ENCODE data around the gene LMO3.

LMO3 gene

DNA sequence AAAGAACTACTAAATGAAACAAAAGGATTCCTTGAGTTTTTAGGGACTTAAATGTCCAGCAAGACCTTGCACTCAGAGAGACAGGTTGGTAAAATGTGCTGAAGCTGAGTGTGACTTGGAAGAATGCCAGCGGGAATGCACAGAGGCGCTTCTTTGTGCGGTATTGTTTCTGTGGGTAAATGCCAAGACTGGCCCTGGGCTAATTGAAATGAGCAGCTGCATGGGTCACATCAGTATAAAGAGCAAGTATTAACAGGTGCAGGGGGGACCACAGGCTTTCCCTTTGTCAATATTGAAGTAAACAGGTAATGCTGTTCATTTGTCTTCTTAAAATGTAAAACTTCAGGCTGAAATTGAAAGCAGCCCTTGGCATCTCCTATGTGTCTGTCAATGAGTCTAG is 74.3 kb downstream of the LMO3 start:
- H3K27ac ChIP-seq, result peak overlapping the region; percentile 86
- no peaks in the 10 kb centered on the region for H3K79me2 ChIP-seq (ENCODE audit: insufficient read depth, low read depth)
- peaks cover 51% of the 10 kb centered on the region for H3K4me1 ChIP-seq (ENCODE audit: low read depth, poor library complexity, severe bottlenecking)

DNA sequence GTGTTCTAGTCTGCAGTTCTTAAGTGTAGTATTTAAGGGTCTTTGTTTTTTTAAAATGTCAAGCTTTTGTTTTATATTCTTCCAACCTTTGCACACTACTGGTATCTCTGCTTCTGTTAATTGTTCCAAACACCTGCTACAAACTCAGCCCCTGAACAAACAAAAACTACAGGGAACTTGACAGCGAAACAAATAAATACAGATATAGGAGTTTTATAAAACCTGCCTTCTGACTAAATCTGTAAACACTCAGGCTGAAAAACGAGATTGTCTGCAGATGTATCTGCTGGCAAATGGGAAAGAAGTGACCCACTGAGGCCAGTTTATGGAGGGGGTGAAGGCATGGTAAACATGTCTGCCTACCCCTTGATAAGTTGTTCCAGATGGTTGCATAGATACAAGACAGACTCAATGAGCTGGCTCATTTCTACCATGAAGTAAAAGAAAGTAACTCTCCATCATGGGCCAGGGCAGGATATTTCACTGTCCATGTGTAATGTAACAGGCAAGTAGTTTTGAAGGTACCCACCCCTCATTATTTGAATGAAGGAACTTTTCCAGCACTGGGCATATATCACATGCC is 75.6 kb downstream of the LMO3 start:
- Histone ChIP-seq H3K79me2 (ENCODE audit: insufficient read depth, low read depth) (no peaks in the 10 kb centered on the region), H3K36me3 (ENCODE audit: insufficient read depth) (no peaks in the 10 kb centered on the region), H3K4me3 (IDR thresholded peaks at IDR 0.05; ENCODE audit: insufficient read depth, low read depth, low read length) (no peak overlapping the region), H3K4me1 (ENCODE audit: low read depth, poor library complexity, severe bottlenecking) (peaks cover 51% of the 10 kb centered on the region), H3K4me2 (peak overlapping the region; percentile 88), H3K27ac (peak overlapping the region; percentile 86; the same call in 1 of the 2 replicates), H3K27me3 (ENCODE audit: insufficient read depth, low read depth) (no peaks in the 10 kb centered on the region), H3K9ac (no peak overlapping the region), H4K20me1 (ENCODE audit: insufficient read depth) (no peaks in the 10 kb centered on the region), H2AFZ (ENCODE audit: low read depth) (no peak overlapping the region)
- TF ChIP-seq, protein P1, sequence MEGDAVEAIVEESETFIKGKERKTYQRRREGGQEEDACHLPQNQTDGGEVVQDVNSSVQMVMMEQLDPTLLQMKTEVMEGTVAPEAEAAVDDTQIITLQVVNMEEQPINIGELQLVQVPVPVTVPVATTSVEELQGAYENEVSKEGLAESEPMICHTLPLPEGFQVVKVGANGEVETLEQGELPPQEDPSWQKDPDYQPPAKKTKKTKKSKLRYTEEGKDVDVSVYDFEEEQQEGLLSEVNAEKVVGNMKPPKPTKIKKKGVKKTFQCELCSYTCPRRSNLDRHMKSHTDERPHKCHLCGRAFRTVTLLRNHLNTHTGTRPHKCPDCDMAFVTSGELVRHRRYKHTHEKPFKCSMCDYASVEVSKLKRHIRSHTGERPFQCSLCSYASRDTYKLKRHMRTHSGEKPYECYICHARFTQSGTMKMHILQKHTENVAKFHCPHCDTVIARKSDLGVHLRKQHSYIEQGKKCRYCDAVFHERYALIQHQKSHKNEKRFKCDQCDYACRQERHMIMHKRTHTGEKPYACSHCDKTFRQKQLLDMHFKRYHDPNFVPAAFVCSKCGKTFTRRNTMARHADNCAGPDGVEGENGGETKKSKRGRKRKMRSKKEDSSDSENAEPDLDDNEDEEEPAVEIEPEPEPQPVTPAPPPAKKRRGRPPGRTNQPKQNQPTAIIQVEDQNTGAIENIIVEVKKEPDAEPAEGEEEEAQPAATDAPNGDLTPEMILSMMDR (conservative IDR thresholded peaks at IDR 0.05; ENCODE audit: low read depth, low read length), result no peak

More for the DNA sequence above, 74.3 kb downstream of the LMO3 start:
- Histone ChIP-seq H3K9ac (peak overlapping the region; percentile 23; the same call in 1 of the 2 replicates), H3K36me3 (ENCODE audit: insufficient read depth) (no peaks in the 10 kb centered on the region), H3K4me3 (IDR thresholded peaks at IDR 0.05; ENCODE audit: insufficient read depth, low read depth, low read length) (no peak overlapping the region), H3K4me2 (peak overlapping the region; percentile 88), H3K27me3 (ENCODE audit: insufficient read depth, low read depth) (no peaks in the 10 kb centered on the region), H4K20me1 (ENCODE audit: insufficient read depth) (no peaks in the 10 kb centered on the region), H2AFZ (ENCODE audit: low read depth) (peak overlapping the region; percentile 33; the same call in 1 of the 2 replicates)
- TF ChIP-seq, protein P1 (conservative IDR thresholded peaks at IDR 0.05; ENCODE audit: low read depth, low read length), result no peak

DNA sequence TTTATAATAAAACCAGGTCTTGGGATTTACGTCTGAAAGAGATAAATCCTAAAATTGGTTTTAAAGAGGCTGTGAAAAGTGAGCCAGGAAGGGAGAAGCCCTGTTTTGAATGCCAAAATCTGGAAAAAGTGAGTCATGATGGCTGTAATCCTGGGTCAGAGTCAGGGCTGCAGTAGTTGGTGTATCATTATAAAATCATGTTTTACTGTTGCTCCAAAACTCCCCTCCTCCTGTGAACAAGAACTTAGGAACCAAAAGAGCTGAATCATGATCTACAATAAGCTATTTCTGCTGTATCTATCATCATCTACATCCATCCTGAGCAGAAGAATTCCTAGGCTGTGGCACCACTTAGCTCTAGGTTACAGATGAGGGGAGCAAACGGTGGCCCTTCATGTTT is 79.3 kb downstream of the LMO3 start:
- Histone ChIP-seq H3K9ac (no peak overlapping the region), H3K36me3 (ENCODE audit: insufficient read depth) (no peaks in the 10 kb centered on the region), H3K79me2 (ENCODE audit: insufficient read depth, low read depth) (no peaks in the 10 kb centered on the region), H3K27me3 (ENCODE audit: insufficient read depth, low read depth) (no peaks in the 10 kb centered on the region), H2AFZ (ENCODE audit: low read depth) (no peak overlapping the region), H4K20me1 (ENCODE audit: insufficient read depth) (no peaks in the 10 kb centered on the region), H3K4me2 (no peak overlapping the region), H3K27ac (no peak overlapping the region), H3K4me1 (ENCODE audit: low read depth, poor library complexity, severe bottlenecking) (peaks cover 51% of the 10 kb centered on the region), H3K4me3 (IDR thresholded peaks at IDR 0.05; ENCODE audit: insufficient read depth, low read depth, low read length) (no peak overlapping the region)
- TF ChIP-seq, protein P1 (conservative IDR thresholded peaks at IDR 0.05; ENCODE audit: low read depth, low read length), result no peak

GRCh38 chr12:16524378-16524777 is 81.6 kb downstream of the LMO3 start:
- no peaks in the 10 kb centered on the region for H3K27me3 ChIP-seq (ENCODE audit: insufficient read depth, low read depth)
- H2AFZ ChIP-seq (ENCODE audit: low read depth), result peak overlapping the region; percentile 32; the same call in 1 of the 2 replicates
- H3K36me3 ChIP-seq (ENCODE audit: insufficient read depth), result no peaks in the 10 kb centered on the region
- peak overlapping the region; percentile 43 for H3K4me2 ChIP-seq
- no peak overlapping the region for H3K4me3 ChIP-seq (IDR thresholded peaks at IDR 0.05; ENCODE audit: insufficient read depth, low read depth, low read length)
- no peaks in the 10 kb centered on the region for H3K79me2 ChIP-seq (ENCODE audit: insufficient read depth, low read depth)
- TF ChIP-seq, protein P1 (conservative IDR thresholded peaks at IDR 0.05; ENCODE audit: low read depth, low read length), result no peak
- no peaks in the 10 kb centered on the region for H4K20me1 ChIP-seq (ENCODE audit: insufficient read depth)
- H3K4me1 ChIP-seq (ENCODE audit: low read depth, poor library complexity, severe bottlenecking), result peaks cover 29% of the 10 kb centered on the region
- H3K9ac ChIP-seq, result peak overlapping the region; percentile 36; the same call in 1 of the 2 replicates
- peak overlapping the region; percentile 74; the same call in 1 of the 2 replicates for H3K27ac ChIP-seq

All from KMS-11 (cell line).